Measurements from ENCODE around the gene A1BG. TPM values are rescaled to one million over a fixed set of nuclear protein-coding genes. Genes with fewer than 3 reads are reported as not detected.

A1BG gene
- total RNA-seq, 1 donor from 2014 or later = 27.3 TPM

DNA sequence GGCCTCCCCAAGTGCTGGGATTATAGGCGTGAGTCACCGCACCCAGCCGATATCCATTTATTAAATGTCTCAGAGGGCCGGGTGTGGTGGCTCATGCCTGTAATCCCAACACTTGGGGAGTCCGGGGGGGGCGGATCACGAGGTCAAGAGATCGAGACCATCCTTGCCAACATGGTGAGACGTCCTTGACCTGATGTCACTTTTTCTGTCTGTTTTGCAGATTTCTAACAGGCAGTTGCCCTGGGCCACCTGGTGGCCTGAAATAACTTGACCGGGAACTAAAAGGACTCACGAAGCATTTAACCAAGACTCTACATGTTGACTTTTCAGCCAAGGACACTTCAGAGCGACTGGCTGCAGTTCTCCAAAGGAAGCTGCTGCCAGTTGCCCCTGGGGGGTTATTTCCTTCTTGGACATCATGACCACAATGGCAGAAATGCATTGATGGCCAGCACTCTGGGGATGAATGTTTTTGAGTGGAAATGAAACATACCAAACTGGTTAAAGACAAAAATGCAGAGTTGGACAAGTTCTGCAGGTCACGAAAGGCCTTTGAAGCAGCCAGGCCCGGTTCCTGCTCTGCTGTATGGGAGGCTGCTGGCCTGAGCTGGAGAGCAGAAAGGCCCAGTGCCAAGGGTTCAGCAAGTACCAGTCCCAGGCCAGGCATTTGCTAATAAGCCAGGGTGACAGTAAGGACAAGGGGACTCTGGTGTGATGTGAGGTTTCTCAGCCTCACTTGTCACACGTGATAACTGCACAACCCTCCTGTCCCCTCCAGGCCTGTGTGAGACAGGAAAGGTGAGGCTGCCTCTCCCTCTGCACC lies 19.2 kb upstream of the A1BG start:
- H3K4me3 Mint-ChIP-seq (ENCODE audit: unreplicated experiment) = no peak overlapping the region
- TF ChIP-seq, protein P1, sequence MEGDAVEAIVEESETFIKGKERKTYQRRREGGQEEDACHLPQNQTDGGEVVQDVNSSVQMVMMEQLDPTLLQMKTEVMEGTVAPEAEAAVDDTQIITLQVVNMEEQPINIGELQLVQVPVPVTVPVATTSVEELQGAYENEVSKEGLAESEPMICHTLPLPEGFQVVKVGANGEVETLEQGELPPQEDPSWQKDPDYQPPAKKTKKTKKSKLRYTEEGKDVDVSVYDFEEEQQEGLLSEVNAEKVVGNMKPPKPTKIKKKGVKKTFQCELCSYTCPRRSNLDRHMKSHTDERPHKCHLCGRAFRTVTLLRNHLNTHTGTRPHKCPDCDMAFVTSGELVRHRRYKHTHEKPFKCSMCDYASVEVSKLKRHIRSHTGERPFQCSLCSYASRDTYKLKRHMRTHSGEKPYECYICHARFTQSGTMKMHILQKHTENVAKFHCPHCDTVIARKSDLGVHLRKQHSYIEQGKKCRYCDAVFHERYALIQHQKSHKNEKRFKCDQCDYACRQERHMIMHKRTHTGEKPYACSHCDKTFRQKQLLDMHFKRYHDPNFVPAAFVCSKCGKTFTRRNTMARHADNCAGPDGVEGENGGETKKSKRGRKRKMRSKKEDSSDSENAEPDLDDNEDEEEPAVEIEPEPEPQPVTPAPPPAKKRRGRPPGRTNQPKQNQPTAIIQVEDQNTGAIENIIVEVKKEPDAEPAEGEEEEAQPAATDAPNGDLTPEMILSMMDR (IDR thresholded peaks at IDR 0.05; ENCODE audit: partially characterized antibody, unreplicated experiment) = peak; percentile 28
- no peaks in the 10 kb centered on the region for H3K36me3 Mint-ChIP-seq (ENCODE audit: unreplicated experiment)
- H3K27me3 Mint-ChIP-seq (ENCODE audit: unreplicated experiment) = peaks cover 4% of the 10 kb centered on the region
- no peak for DNase-seq
- no peaks in the 10 kb centered on the region for H3K4me1 Mint-ChIP-seq (ENCODE audit: low read depth, unreplicated experiment)
- no peaks in the 10 kb centered on the region for H3K9me3 Mint-ChIP-seq (ENCODE audit: unreplicated experiment)
- H3K27ac Mint-ChIP-seq (ENCODE audit: unreplicated experiment) = no peak overlapping the region

DNA sequence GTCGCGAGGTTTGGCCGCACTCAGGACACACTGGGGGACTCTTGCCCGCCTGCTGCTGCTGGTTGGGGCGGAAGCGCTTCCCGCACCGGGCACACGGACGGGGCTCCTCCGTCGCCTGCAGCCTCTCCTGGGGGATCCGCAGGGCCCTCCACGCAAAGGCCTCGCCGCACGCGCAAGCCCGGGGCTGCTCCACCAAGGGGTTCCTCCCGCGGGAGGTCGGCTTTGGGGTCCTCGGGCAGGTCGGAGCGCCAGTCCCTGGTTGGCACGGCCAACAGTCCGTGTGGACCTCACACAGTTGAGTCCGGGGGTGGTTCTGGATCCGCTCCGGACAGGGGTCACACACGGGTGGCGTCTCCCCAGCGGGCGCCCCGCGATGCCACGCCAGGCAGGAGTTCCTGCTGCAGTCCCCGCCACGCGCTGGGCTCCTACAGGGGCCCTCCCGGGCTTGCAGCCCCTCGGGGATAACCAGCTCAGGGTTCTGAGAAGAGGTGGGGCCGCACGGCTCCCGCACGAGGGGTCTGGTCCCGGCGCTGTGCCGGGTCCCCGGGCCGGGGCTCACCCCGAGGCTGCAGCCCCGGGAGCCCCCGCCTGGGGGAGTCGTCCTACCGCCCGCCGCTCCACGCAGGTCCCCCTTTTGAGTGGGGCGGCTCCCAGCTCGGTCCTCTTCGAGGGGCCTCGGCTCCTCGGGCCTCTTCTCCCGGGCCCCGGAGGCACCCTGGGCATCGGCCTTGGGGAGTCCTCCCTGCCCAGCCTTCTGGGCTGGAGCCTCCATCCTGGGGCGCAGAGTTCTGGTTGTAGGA lies 15.5 kb upstream of the A1BG start:
- TF ChIP-seq, protein P1 (IDR thresholded peaks at IDR 0.05; ENCODE audit: partially characterized antibody, unreplicated experiment) = no peak
- Mint-ChIP-seq H3K9me3 (ENCODE audit: unreplicated experiment) (no peaks in the 10 kb centered on the region), H3K4me1 (ENCODE audit: low read depth, unreplicated experiment) (peaks cover 3% of the 10 kb centered on the region), H3K36me3 (ENCODE audit: unreplicated experiment) (no peaks in the 10 kb centered on the region), H3K27me3 (ENCODE audit: unreplicated experiment) (peaks cover 2% of the 10 kb centered on the region), H3K4me3 (ENCODE audit: unreplicated experiment) (no peak overlapping the region), H3K27ac (ENCODE audit: unreplicated experiment) (no peak overlapping the region)
- DNase-seq = no peak

DNA sequence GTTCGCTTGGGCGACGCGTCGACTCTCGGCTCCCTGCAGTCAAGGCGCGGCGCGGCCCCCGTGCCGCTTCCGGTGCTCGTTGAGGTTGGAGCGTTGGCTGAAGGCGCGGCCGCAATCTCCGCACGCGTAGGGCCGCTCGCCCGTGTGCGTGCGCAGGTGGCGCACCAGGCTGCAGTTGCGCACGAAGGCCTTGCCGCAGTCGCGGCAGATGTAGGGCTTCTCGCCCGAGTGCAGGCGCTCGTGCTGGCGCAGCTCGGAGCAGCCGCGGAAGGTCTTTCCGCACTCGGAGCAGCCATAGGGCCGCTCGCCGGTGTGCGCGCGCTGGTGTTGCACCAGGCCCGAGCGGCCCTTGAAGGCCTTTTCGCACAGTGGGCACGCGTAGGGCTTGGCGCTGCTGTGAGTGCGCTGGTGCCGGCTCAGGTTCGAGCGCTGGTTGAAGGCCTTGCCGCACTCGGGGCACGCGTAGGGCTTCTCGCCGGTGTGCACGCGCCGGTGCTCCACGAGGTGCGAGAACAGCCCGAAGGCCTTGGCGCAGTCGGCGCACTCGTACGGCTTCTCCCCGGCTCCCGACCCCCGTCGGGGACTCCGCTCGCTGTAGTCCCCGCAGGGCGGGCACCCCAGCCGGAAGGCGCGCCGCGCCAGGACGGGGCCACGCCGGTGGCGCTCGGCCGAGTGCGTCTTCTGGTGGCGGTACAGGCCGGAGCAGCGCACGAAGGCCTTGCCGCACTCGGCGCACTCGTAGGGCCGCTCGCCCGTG lies 14.6 kb upstream of the A1BG start:
- Mint-ChIP-seq H3K27me3 (ENCODE audit: unreplicated experiment) (peaks cover 2% of the 10 kb centered on the region), H3K4me3 (ENCODE audit: unreplicated experiment) (no peak overlapping the region), H3K27ac (ENCODE audit: unreplicated experiment) (no peak overlapping the region), H3K9me3 (ENCODE audit: unreplicated experiment) (no peaks in the 10 kb centered on the region), H3K4me1 (ENCODE audit: low read depth, unreplicated experiment) (peaks cover 3% of the 10 kb centered on the region), H3K36me3 (ENCODE audit: unreplicated experiment) (no peaks in the 10 kb centered on the region)
- no peak for DNase-seq
- TF ChIP-seq, protein P1 (IDR thresholded peaks at IDR 0.05; ENCODE audit: partially characterized antibody, unreplicated experiment) = no peak

DNA sequence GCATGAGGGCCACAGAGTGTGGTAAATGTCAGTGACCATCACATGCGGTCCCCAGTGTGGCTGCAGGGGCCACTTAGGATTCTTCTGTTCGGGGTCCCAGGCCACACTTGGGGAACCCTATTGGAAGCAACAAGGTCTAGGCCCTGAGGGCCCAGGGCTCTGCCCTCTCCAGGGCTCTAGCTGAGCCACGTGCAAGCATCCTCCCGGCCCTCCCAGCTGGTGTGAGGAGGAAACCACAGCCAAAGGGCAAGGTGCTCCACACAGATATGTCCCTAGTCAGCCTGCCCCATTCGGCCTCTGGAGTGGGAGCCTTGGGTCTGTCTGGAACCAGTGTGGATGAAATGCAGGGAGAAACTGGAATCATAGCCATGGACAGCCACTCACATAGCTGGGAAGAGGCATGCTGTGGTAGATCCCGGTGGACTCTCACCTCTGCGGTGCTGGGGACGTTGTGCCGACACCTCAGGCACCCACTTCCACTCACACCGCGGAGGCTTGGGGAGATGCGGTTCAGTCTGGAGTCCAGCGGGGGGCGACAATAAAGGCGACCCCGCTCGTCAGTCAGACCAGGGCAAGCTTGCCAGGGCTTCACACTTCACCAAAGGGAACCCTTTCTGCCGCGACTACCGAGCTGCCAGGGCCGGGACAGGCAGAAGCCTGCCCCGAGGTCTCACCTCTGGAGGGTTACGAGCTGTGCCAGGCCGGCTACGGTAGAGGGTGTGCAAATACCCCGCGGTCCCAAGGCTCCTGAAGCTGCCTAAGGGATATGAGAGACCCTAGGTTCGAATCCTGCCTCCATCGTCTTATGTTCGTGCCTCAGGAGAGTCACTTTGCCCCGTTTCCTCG lies 13.5 kb upstream of the A1BG start:
- Mint-ChIP-seq H3K4me3 (ENCODE audit: unreplicated experiment) (no peak overlapping the region), H3K27ac (ENCODE audit: unreplicated experiment) (no peak overlapping the region), H3K27me3 (ENCODE audit: unreplicated experiment) (peaks cover 4% of the 10 kb centered on the region), H3K9me3 (ENCODE audit: unreplicated experiment) (peaks cover 4% of the 10 kb centered on the region), H3K4me1 (ENCODE audit: low read depth, unreplicated experiment) (peaks cover 3% of the 10 kb centered on the region), H3K36me3 (ENCODE audit: unreplicated experiment) (no peaks in the 10 kb centered on the region)
- no peak for DNase-seq
- TF ChIP-seq, protein P1 (IDR thresholded peaks at IDR 0.05; ENCODE audit: partially characterized antibody, unreplicated experiment) = no peak

Measured in glutamatergic neuron (in vitro differentiated cells).